GM10248 (cell line): ENCODE data around the gene LRRK2.
"Not testable (repeated sequence)": the region's sequence is repeated elsewhere in the genome, so short reads cannot be mapped to it uniquely, and the experiment has no call there.

ENCODE experiments used
- CTCF ChIA-PET: fragments of 300-600 bp; sonication (Branson Sonifier 250); formaldehyde crosslinking; extraction: SDS; loops from one replicate; lab custom pipeline; 2021; ENCODE audit warnings: antibody characterized with exemption; lab: Yijun Ruan, JAX
- POLR2A ChIA-PET: fragments of 350-650 bp; sonication (Branson Sonifier 250); formaldehyde crosslinking; extraction: SDS; loops from one replicate; lab custom pipeline; 2020; ENCODE audit warnings: antibody characterized with exemption; lab: Yijun Ruan, JAX
- DNase-seq: peaks from one replicate; pipeline ENCODE4 v3.0.0; 2012; ENCODE audit errors: extremely low spot score
- CTCF ChIP-seq: IDR thresholded peaks from 2 replicates; pipeline ENCODE4 v1.5.1; 2012; ENCODE audit warnings: mild to moderate bottlenecking, low read depth; ENCODE audit errors: extremely low read depth, missing control alignments, control extremely low read depth

The LRRK2 gene

GRCh38 chr12:40240779-40241178 is 16.0 kb downstream of the LRRK2 start:
- DNase-seq = no peak
- TF ChIP-seq CTCF = no peak
- ChIA-PET CTCF (no interaction called here), POLR2A (no interaction called here)

DNA sequence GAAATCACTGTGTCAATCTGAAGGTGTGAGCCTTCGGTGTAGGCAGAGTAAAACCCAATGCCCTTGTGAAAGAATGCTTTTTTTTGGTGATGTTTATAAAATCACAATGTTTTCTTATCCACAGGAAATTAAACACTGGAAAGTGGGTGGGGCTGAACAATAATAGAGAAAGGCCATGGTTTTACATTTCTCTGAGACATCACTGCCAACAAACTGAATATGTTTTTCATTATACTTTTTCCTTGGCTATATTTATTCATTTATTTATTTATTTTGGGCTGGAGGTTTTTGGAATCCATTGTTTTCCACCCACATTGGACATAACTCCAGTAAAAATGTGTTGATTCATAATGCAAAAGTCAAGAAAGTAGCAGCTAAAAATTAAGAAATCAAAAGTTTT is 16.9 kb downstream of the LRRK2 start:
- no peak for DNase-seq
- no peak for TF ChIP-seq CTCF
- CTCF ChIA-PET = no interaction called here
- POLR2A ChIA-PET = no interaction called here

DNA sequence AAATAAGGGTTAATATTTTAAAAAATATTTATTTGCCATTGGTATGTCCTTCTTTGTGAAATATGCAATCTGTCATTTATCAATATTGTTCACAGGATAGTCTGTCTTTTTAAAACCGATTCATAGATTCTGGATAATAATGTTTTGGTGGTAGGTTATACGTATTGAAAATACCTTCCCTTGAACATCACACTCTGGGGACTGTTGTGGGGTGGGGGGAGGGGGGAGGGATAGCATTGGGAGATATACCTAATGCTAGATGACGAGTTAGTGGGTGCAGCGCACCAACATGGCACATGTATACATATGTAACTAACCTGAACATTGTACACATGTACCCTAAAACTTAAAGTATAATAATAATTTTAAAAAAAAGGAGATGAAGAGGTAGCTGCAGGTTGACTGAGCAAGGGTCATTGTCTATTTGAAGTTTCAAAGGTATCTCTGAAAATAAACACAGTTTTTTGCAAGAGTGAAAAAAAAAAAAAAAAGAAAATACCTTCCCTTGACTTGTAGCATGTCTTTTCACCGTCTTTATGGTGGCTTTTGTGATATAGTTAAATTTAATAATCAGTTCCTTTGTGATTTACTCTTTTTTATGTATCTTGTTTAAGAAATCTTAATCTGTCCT is 19.8 kb downstream of the LRRK2 start:
- DNase-seq, POLR2A ChIA-PET, CTCF ChIA-PET: not testable (repeated sequence)

- TF ChIP-seq CTCF = no peak
- DNase-seq = no peak
- ChIA-PET POLR2A (no interaction called here), CTCF (interaction anchor here (0.7 to 1.5 kb wide), 2 partner anchors 16 to 27 kb away, joined by 3 read pairs; no protein-coding TSS in a partner anchor)
Observed at GRCh38 chr12:40248034-40248433, 23.2 kb downstream of the LRRK2 start.

GRCh38 chr12:40248585-40249297 is 23.9 kb downstream of the LRRK2 start:
- DNase-seq = no peak
- CTCF ChIA-PET = interaction anchor here (0.7 to 1.5 kb wide), 3 partner anchors 10 to 28 kb away, joined by 3 to 4 read pairs (median 3); no protein-coding TSS in a partner anchor
- POLR2A ChIA-PET = no interaction called here
- TF ChIP-seq CTCF = no peak

GRCh38 chr12:40250652-40251051 is 25.9 kb downstream of the LRRK2 start:
- CTCF ChIA-PET = interaction anchor here (1.5 kb wide), 1 partner anchor 12 kb away, joined by 4 read pairs; no protein-coding TSS in a partner anchor
- POLR2A ChIA-PET, DNase-seq: not testable (repeated sequence)

DNA sequence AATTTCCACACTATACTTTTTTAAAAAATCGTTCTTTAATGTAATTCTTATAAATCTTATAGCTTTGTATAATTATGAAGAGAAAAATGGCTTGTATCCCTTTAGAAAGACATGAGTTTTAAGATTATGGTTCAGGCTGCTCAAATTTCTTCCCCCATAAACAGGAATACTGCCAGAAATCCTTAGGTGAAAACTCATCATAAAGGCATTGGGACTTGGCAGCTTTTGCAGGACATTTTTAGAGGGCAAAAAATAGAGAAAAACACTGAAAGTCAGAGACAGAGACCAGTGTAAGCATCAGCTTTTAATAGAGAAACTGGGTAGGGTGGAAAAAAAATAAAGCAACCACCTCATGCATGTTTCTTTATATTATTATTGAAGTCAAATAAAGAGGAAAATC is 29.1 kb downstream of the LRRK2 start:
- ChIA-PET CTCF (interaction anchor here (1.4 to 1.9 kb wide), 2 partner anchors 15 to 324 kb away, joined by 3 to 4 read pairs; no protein-coding TSS in a partner anchor), POLR2A (no interaction called here)
- no peak for TF ChIP-seq CTCF
- DNase-seq = no peak
